ENCODE data around the gene REEP6.
"Not testable (repeated sequence)": the region's sequence is repeated elsewhere in the genome, so short reads cannot be mapped to it uniquely, and the experiment has no call there.

Gene REEP6

DNA sequence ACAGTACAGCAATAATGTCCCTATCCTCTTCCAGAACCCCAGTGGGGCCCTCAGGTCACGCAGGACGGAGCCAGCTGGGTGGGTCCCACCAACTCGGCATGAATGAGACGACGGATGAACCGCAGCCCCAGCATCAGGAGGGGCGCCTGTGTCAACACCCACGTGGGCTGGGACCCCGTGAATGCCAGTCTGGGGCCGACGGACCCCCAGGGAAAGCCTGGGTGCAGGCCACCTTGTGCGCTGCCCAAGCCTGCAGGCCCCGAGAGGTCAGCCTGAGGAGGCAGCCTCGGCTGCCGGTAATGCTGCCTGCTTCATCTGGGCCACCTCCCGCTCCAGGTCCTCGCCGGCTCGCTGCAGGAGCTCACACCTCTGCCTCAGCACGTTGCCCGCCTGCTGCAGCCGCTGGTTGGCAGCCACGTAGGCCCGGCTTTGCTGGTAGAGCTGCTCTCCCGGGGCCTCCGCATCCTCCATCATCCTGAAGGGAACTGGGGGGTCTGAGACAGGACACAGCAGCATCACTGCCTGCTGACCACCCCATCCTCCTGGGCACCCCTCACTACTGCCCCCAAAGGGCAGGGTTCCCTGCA lies 16.1 kb upstream of the REEP6 start:
- TF ChIP-seq, protein P1, sequence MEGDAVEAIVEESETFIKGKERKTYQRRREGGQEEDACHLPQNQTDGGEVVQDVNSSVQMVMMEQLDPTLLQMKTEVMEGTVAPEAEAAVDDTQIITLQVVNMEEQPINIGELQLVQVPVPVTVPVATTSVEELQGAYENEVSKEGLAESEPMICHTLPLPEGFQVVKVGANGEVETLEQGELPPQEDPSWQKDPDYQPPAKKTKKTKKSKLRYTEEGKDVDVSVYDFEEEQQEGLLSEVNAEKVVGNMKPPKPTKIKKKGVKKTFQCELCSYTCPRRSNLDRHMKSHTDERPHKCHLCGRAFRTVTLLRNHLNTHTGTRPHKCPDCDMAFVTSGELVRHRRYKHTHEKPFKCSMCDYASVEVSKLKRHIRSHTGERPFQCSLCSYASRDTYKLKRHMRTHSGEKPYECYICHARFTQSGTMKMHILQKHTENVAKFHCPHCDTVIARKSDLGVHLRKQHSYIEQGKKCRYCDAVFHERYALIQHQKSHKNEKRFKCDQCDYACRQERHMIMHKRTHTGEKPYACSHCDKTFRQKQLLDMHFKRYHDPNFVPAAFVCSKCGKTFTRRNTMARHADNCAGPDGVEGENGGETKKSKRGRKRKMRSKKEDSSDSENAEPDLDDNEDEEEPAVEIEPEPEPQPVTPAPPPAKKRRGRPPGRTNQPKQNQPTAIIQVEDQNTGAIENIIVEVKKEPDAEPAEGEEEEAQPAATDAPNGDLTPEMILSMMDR (IDR thresholded peaks at IDR 0.05; ENCODE audit: low read depth, low read length, missing control alignments): no peak
- H3K4me3 ChIP-seq (ENCODE audit: low read depth, low read length): no peak overlapping the region
- DNase-seq (ENCODE audit: low read depth): no peak

DNA sequence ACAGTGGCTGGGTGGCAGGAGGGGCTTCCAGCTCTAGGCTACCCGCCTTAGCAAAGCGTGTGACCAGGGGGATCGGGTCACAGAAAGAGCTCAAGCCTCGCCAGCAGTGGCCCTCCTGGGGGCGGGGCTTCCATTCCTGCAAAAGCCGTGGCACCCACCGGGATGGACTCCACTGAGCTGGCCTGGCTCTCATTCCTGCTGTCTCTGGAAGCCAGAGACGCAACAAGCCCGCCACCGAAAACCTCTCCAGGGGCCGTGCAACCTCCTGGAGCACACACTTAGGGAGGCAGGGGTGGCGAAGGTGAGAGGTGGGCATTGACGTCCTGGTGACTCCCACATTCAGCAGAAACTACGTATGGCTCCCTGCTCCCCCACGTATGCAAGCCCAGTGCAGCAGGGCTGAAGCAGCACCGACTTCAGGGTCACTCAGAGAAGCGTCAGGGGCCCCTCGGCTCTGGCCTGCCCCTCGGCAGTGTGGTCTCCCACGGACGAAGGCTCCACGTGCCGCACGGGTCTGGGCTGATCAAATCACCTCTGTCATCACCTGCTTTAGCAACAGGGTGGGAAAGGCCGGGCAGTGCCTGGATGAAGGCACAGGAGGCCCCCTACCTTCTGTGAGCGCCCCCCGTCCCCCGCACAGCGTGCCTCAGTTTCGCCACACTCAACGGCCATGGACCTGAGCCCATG lies 15.1 kb upstream of the REEP6 start:
- TF ChIP-seq, protein P1 (IDR thresholded peaks at IDR 0.05; ENCODE audit: low read depth, low read length, missing control alignments): no peak
- DNase-seq (ENCODE audit: low read depth): no peak
- H3K4me3 ChIP-seq (ENCODE audit: low read depth, low read length): no peak overlapping the region

DNA sequence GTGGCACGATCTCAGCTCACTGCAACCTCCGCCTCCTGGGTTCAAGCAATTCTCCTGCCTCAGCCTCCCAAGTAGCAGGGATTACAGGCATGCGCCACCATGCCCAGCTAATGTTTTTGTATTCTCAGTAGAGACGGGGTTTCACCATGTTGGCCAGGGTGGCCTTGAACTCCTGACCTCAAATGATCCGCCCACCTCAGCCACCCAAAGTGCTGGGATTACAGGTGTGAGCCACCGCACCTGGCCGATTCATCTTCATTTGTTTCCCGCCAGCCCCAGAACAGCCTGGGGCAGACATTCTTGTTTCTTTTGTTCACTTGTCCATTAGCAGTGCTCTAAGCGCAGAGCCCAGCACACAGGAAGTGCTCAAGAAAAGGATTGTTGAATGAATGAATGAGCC lies 13.9 kb upstream of the REEP6 start:
- not testable (repeated sequence) for H3K4me3 ChIP-seq (ENCODE audit: low read depth, low read length); DNase-seq (ENCODE audit: low read depth)

DNA sequence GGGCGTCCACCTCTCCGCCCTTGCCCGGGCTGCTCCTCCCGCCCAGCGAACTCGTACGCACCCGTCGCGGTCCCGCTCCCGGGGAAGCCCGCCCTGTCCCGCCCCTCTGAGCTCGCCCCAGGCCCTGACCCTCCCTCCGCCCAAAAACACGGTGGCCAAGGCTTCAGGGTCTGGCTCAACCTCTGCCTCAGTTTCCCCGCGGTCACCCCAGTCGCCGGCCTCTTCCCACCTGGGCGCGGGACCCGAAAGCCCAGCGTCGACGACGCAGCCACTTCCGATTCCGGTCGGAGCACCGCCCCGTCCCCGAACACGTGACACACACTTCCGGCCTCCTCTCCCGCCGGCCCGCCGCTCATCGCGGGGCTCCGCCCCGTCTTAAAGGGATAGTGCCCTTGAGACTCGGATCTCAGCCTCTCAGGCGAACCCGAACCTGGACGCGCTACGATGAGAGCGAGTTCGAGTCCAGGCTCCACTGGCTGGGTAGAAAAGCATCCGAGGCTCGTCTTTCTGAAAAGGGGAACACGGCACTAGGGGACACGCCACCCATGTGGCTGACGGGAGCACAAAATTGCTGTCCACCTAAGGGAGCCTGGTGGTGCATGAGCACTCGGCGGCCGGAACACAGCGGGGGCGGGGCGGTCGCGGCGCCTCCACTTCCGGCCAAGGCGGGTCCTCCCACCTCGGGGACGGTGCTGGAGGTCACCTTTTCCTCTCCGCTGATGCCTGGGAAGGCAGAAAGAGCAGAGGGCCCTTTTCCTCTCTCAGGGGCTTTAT lies 11.9 kb upstream of the REEP6 start, which contains the start of gene C19orf25:
C19orf25 (minus strand) TSS at position 282 of the 774 bp plus-strand sequence. CDS start 312 bp downstream, outside the sequence.
- TF ChIP-seq, protein P1 (IDR thresholded peaks at IDR 0.05; ENCODE audit: low read depth, low read length, missing control alignments): no peak
- peak within 1 kb of the TSS; percentile 73 for H3K4me3 ChIP-seq (ENCODE audit: low read depth, low read length)
- peak; percentile 79 for DNase-seq (ENCODE audit: low read depth)

DNA sequence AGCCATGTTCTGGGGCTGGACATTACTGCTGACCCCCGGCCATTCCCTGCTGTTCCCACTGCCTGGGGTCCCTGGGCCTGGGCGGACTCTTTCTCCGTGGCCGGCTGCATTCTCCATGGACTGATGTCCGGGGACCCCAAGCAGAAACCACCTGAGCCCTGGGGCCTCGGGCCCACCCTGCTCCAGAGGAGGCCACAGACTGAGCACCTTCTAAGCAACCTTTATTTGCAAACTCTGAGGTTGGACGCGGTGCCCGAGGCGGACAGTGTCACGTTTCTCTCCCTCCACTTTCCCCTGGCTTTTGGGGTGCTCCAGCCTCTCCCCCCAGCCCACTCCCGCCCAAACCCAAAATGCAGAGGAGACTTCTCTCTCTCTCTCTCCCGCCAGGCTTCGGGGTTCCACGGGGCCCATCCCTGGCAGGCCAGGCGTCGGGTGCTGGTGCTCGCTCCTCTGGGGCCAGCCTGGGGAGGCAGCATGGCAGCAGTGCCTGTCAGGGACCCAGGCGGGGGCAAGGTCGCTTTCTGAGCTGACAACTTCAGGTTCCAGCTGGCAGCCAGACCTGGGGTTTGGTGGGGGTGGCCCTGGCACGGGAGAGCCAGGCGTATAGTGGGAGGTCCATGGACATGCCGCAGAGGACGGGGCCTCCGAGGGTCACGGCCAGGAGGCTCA lies 9.6 kb upstream of the REEP6 start:
- DNase-seq (ENCODE audit: low read depth): no peak
- TF ChIP-seq, protein P1 (IDR thresholded peaks at IDR 0.05; ENCODE audit: low read depth, low read length, missing control alignments): no peak
- H3K4me3 ChIP-seq (ENCODE audit: low read depth, low read length): no peak overlapping the region

DNA sequence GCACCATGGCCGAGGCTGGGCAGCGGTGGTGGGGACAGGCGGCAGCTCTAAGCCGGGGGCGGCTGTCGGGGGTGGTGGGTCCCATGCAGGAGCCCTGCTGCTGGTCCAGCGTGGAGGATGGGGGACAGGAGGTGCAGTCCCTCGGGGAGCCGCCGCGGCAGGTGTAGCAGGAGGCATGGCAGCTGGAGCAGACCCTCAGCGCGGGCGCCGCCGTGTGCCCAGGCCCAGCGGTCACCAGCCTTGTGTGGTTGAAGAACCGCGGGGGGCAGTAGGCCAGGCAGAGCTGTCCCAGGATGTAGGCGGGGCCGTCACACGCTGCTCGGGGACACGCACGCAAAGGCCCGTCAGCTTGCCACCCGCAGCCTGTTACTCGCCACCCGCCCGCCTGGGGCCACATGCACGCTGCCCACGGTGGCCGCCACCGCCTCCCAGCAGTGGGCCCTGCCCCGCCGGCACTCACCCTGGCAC lies 9.1 kb upstream of the REEP6 start:
- no peak for DNase-seq (ENCODE audit: low read depth)
- TF ChIP-seq, protein P1 (IDR thresholded peaks at IDR 0.05; ENCODE audit: low read depth, low read length, missing control alignments): no peak
- no peak overlapping the region for H3K4me3 ChIP-seq (ENCODE audit: low read depth, low read length)

Data from GM12864 (cell line).